ENCODE measurements around the gene DLG5.

Gene DLG5

DNA sequence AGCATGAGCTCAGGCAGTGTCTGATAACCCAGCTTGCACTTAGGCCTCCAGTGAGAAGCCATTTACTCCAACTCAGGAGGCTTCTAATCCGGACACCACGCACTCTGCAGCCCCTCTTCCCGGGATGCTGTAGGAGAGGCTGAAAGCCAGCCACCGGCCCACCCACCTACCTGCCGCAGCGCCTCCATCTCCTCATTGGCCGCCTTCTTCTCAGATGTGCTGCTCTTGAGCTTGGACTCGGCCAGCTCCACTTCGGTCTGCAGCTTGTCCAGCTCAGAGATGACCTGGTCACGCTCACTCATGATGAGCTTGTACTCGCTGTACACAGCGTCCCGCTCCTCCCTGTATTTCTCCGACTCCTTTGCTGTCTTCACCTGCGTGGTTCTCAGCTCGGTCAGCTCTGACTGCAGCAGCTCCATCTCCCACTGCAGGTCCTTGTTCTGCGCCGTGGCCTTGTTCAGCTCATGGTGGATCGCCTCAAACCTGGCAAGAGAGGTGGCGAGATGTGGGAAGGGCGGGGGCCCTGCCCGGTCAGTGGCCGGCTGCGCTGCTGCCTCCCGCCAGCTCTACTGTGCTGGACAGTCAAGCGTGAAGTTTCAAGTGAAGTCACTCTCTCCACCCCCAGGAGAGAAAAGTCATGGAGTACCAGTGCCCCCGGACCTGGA is 84.7 kb downstream of the DLG5 start:
- DNase-seq = no peak

DNA sequence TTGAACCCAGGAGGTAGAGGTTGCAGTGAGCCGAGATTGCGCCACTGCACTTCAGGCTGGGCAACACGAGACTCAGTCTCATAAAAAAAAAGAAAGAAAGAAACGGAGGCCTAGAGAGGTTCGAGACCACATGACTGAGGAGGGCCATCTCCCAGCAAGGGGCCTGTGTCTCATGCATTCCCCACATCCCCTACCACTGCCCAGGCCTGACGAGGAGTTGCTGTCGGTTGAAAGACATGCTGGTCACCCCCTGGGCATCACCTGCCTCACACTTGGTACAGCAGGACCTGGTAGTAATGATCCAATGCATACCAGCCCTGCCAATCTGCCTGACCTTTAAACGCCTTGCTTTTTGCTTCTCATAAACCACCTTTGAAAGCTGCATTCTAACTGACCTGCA is 85.9 kb downstream of the DLG5 start:
- no peak for DNase-seq

DNA sequence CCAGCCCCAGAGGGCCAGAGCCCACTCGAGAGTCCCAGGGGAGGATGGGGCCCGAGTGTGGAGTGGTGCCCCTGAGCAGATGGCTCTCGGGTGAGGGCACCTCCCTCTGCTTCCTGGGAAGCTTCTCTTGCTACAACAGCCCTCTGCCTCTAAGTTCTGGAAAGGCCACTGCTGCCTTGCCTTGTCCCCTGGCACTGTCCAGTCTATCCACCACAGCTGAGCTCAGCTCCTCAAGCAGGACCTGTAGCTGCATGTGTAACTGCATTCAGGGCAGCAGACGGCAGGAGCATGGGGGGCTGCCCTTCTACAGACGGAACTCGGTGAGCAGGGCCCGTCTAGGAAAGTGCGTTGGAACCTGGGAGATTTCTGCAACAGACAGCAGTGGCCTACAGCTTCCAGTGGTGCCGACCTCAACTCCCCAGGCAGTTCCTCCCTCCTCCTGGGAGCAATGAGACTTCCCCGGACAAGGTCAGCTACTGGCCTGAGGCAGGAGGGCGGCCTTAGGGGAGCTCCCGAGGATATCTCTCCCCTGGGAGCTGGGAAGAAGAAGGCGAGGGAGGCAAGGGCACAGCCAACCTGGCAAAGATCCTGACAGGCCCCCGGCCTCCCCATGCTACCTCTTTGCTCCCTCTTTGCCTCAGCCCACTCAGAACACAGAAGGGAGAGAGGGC is 88.5 kb downstream of the DLG5 start:
- no peak for DNase-seq

DNA sequence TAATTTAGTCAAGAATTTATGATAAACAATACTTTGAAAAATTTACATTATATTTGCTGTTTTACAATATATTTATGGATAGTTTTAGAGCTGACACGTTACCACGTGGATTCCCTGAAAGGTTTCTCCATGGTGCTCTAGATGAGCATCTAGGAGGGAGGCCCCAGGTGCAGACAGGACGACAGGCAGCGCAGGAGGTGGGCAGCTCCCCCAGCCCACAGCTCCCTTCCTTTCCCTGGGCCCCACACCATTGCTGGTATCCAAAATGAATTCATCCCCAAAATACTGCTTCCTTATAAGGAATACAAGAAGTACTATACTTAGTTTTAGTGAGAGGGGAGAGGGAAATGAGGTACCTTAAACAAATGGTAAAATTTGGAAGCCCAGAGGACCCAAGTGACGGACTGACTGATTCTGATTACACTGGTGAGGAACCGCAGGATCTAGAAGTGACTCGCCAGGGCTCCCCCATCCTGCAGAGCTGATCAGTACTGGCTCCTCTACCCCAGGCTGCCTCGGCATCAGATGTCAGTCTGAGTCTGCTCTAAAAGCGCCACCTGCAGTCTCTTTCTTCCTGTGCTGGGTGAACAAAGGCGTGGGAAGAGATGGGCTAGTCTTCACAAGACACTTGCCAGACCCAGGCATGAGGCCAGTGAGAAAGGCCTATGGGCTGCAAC is 89.2 kb downstream of the DLG5 start:
- peak; percentile 57 for DNase-seq

DNA sequence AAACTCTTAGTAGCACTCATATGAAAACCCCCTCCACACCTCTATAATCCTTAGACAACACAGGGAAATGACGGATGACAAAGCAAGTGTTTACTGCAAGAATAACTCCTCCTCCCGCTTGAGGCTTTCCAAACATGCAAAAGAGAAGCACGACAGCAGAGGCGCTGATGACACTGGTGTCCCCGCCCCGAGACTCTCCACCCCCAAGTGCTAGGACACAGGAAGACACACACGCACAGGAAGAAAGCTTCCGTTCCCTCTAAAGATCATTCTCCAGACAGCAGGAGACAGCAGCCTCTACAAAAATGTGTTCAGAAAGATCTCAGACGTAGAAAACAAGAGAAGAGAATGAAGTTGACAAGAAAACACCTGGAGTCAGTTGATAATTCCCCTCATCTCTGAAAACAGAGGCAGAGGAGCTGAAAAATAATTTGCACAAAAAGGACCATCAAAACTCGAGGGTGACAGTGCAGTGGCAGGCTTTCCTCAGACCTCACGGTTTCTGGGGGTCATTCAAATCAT is 90.2 kb downstream of the DLG5 start:
- no peak for DNase-seq

DNA sequence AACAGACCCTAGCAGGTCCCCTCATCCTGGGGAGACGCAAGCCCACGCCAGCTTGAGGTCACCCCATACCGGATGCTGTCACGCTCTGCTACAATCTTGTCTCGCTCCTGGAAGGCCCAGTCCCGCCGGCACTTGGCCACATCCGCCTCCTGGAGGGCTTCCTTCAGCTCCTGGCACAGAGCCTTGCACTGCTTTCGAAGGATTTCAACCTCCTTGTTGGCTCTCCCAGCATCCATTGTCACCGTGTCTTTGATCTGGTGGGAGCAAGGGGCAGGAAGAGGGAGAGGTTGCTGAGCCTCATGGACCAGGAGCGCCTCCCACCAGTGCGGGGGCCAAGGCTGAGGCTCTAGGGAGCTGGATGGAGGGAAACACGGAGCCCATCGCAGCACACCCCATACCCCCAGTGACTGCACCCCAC is 90.9 kb downstream of the DLG5 start:
- DNase-seq = no peak

DNA sequence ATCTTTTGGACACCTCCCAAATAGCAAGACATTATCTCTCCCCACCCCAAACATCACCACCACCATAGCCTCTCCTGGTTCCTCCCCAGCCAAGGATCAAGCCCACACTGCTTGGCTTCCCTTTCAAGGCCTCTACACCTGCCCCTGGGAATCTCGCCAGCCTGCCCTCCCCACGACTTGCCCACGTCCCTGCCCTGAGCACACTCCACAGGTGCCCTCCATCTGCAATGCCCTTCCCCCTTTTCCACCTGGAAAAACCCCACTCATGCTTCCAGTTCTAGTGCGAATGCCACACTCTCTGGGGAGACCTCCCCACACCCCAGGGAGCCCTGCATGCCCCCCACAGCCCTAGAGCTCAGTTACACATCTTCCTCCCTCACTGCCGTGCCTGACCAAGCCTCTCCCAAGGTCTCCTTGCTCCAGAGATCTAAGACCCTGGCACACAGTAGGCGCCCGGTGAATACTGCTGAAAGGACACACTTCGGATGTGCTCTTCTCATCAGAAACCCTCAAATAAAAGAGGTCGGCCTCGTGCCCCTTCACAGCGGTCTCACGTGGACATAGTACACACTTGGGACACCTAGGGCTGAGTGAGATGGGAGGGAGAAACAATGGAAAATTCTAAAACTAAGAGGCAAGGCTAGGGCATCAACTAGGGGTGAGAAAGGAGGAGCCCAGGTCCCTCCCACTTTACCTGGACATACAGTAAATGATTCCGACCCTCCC is 91.4 kb downstream of the DLG5 start:
- DNase-seq = no peak

DNA sequence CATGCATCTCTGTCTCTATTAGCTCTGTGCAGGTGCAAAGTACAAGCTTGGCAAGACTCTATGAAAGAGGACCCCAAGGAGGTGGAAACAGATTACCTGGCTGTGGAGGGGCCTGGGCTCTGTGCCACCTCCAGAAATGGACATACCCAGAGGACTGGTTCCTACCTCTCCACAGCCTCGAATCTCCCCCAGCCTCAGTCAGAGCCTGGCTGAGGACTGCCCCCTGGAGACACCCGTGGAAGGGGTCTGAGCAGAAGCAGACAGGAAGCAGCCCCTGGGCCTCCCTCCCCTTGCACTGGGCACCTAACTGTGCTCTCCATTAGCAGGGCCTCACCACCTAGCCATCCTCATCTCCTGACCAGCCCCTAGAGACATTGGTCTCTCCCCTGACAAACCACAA is 92.0 kb downstream of the DLG5 start:
- no peak for DNase-seq

DNA sequence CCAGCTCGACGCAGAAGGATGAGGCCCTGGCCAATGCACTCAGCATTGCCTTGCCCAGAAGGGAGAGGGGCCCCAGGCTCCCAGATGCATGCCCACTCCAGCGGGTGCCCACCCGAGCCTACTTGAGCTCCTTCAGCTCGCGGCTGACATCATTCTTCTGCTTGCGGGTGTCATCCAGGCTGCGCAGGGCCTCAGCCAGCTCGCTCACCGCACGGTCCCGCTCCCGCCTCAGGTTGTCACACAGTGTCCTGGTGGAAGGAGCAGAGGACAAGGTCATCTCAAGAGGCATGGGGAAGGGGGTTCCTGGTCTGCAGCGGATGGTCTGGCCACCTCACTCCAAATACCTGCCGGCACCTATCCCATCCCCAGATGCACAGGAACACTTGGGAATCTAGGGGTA is 92.8 kb downstream of the DLG5 start:
- DNase-seq = no peak

DNA sequence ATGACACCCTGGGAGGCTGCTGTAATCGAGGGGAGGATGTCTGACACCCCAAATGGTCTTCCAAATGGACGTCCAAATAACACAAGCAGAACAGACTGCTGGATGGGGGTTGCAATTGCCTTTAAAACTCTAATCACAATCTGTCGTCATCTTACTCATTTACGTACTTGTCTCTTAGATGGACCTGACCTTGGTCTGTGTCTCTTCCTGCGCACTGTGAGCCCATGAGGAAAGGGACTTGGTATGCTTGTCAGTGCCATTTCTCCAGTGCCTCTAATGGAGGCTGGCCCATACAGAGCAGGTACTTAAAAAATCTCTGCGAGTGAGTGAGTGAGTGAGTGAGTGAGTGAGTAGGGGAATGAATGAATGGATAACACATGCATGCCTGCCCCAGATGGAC is 93.3 kb downstream of the DLG5 start:
- no peak for DNase-seq

DNA sequence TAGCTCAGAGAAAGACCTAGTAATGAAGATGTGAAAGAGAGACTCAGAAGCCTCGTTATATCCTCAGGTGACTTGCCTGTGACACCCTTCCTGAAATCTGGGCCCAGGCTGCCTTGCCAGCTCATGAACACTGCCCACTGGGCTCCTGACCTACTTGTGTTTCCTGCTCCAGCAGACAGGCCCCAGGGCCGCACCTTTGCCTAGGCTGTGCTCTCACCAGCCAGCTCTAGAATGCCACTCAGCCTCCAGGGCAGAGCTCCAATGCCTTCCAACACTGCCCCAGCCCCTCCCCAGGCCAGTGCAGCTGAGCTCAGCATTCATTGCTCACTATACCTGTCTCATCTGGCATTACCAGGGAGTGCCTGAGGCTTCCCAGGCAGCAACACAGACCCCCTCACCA is 94.3 kb downstream of the DLG5 start:
- no peak for DNase-seq

DNA sequence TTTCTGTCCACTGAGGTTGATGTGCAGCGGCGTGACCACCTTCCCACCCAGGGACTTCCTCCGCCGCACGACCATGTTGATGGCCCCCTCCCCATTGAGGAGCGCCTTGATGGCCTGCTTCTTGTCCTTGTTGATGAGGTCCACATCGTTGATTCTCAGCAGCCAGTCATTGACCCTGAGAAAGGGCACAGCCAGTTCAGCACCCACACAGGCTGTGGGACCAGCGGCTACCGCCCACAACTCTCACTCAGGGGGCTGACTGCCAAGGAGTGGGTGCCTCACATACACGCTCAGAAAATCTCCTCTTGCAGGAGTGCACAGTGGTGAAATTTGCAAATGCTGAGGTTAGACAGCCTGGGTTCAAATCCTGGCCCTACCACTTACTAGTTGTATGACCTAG is 97.2 kb downstream of the DLG5 start:
- no peak for DNase-seq

DNA sequence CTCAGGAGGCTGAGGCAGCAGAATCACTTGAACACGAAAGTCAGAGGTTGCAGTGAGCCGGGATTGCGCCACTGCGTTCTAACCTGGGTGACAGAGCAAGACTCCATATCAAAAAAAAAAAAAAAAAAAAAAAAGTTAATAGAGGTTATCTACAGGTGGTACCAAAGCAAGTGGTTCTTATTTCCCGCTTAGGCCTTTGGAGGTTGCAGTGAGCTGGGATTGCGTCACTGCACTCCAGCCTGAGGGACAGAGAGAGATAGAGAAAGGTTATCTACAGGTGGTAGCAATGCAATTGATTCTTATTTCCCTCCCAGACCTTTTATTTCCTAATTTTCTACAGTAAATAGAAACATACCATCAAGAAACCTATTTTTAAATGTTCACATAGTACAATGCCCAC is 98.2 kb downstream of the DLG5 start:
- no peak for DNase-seq

DNA sequence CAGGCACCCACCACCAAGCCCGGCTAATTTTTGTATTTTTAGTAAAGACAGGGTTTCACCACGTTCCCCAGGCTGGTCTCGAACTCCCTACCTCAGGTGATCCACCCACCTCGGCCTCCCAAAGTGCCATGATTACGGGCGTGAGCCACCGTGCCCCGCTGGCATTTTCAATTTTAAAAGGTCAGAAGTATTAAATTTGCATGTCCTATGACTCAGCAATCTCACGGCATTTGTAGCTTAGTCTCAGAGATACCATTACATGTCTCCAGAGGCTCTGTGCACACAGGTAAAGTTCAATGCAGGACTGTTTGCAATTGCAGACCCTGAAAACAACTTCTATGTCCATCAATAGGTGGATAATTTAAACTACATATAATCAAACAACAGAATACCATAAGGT is 99.2 kb downstream of the DLG5 start:
- no peak for DNase-seq

DNA sequence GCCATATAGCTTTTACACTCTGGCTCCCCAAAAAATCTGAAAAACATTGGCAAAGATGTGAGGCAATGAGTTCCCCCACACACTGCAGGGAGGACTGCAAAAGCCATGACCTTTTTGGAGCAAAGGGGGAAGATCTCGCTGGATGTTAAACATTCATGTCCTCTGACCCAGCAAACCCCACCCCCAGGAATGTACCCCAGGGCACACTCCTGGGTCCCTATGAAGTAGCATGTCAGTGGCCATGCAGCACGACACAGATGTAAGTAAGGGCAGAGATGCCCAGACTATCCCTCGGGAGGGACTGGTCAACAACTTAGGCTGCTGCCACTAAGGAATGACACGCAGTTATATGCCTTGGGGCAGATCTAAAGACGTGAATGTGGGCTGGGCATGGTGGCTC is 100.6 kb downstream of the DLG5 start:
- no peak for DNase-seq

DNA sequence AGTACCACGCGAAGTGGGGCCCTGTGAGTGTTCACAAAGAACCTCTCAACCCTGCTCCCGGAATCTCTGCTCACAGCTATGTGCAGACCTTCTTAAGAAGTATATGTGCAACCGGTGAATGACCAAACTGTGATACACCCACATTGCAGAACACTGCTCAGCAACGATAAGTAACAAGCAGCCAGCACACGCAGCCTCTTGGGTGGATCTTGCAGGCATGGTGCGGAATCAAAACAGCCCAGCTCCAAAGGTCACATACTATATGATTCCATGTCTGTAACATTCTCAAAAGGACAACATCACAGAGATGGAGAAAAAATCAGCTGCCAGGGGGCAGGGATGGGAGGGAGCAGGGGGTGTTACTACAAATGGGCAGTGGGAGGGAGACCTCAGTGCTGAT is 101.6 kb downstream of the DLG5 start:
- no peak for DNase-seq

DNA sequence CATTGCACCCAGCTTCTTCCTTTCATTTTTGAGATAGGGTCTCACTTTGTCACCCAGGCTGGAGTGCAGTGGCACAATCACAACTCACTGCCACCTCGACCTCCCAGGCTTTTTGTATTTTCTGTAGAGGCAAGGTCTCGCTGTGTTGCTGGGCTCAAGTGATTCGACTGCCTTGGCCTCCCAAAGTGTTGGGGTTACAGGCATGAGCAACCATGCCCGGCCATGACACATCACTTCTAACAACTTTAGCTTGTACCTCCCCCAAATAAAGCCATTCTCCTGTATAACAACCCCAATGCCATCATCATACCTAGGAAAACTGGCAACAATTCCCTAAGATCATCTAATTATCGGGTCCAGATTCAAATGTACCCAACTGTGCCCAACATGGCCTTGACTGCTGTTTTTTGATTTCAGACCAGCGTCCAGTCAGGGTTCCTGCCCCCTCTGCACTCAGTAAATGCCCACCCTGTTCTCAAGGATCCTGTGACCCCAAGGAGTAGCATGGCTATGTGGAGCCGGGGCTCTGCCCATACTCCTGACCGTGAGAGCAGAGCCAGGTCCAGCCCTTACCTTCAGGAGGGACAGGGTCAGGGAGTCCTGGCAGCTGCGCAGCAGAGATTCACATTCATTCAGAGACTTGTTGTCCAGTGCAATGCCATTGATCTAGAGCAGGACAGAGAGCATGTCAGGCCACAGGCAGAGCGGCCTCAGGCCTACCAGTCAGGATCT is 102.6 kb downstream of the DLG5 start:
- DNase-seq = no peak

DNA sequence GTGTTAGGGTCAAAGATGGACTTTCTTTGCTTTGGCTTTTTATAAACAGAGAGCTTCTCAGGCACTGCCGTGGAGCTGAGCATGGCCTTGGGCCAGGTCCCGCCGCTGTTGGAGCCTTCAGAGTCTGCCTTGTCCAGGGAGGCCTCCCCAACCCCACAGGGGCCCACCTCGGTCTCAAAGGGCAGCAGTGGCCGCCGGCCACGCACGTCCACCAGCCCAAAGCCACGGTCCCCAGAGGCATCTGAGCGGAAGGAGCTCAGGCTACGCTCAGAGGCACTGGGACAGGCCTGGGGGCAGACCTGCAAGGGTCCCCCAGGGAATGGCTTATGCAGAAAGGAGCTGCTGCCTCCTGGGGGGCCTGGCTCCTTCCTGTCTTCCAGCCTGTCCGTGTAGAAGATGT is 105.0 kb downstream of the DLG5 start:
- no peak for DNase-seq

DNA sequence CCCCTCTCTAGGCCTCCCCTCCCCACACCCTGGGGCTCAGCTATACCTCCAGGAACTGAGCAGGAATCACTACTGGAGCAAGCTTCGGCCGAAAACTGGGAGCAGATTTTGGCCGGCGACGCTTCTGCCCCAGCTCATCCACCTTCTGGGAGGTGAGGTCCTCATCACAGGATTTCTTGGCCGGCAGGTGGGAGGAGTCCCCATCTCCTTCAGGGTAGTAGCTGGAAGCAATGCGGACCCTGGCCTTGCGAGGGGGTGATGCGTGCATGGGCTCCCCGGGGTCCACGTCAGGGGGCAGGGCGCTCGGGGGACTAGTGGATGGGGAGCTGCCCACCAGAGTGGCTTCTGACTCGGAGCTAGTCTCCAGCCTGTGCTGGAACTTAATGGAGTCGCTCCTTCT is 105.5 kb downstream of the DLG5 start:
- no peak for DNase-seq

DNA sequence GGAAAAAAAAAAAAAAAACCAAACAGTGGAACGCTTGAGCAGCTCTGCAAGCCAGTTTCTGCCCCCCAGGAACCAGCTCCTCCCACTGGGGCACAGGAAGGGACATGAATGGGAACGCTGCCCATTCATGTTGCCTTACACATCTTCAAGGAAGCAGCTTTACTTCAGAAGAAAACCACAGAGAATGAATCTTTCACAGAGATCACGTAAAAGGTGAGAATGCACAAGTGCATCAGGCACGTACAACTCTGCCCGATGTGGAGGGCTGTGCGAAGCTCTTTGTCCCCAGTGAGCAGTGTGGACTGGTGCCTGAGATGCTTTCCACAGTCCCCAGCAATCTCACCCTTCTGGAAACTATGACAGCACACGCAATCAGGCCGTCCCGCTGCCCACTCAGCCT is 106.2 kb downstream of the DLG5 start:
- no peak for DNase-seq

DNA sequence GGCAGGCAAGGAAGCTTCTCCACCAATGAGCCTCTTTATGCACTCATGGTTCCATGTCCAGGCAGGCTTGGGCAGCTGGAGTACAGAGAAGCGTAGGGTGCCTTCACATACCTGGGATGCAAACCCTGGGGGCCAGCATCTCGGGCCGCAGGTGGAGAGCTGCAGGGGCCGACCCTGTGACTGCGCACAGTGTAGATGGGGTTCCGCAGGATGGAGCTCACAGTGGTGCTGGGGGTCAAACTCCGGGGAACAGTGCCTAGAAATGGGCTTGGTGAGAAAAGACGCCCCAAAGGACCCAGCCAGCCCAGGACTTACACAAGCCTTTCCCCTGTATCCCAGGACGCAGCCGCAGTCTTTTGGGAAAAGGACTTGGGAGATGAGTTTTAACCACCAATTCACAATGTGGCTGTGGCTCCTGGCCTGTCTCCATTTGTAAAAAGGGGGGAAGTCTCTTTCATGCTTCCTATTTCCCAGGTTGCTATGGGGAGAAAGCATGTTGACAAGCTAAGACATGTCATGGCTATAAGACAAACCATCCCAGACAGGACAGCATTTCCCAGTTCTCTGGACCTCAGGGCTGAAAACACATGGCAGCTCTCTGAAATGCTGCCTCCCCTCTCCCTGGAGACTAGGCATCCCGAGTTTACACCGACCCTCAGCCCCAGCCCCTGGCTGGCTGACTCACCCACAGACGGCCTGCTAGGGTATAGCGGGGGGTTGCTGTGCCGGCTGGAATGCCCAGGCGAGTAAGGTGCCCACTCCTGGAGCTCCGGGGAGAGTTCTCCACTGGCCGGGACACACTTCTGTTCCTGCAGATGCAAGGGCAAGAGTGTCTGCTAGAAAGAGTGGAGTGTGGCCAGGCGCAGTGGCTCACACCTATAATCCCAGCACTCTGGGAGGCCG is 107.1 kb downstream of the DLG5 start:
- no peak for DNase-seq

DNA sequence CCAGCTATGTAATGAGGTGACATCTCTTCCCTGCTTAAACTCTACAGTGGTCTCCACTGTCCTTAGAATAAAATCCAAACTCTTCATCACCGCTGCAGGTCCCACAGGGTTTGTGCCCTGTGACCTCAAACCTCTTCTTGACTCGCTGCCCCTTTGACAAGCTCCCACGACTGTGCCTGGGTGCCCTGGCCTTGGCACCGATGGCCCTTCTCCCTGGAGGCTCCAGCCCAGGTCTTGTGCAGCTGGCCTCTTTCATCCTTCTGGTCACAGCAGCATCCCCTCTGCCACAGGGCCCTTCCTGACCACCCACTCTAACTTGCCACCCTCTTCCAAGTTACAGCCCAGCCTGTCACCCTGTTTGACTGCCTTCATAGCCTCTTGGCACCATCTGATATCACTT is 108.2 kb downstream of the DLG5 start:
- no peak for DNase-seq
